Calu3 (cell line): ENCODE results near the gene PEX5. TPM values are rescaled to one million over a fixed set of nuclear protein-coding genes. Genes with fewer than 3 reads are reported as not detected.
"Not testable (repeated sequence)": the region's sequence is repeated elsewhere in the genome, so short reads cannot be mapped to it uniquely, and the experiment has no call there.

Experiments used
- BruUV-seq: library from RNA; stranded (reverse); fragments of 400-500 nt; replicated peaks from 2 replicates; lab custom pipeline; 2021; lab: Mats Ljungman, UMichigan
- CTCF ChIA-PET: fragments of 300-600 bp; sonication (Branson Sonifier 250); formaldehyde crosslinking; loops from one replicate; lab custom pipeline; 2022; ENCODE audit warnings: antibody characterized with exemption; lab: Charles Lee
- DNase-seq: peaks from one replicate; pipeline ENCODE4 v3.0.0; 2022
- H3K27ac Mint-ChIP-seq: one replicate; pipeline ENCODE4 v1.8.0; 2022; ENCODE audit warnings: mixed read lengths; ENCODE audit not compliant: unreplicated experiment
- H3K27me3 Mint-ChIP-seq: one replicate; pipeline ENCODE4 v1.8.0; 2022; ENCODE audit warnings: mixed read lengths; ENCODE audit not compliant: unreplicated experiment
- H3K36me3 Mint-ChIP-seq: one replicate; pipeline ENCODE4 v1.8.0; 2022; ENCODE audit warnings: mild to moderate bottlenecking, moderate library complexity, mixed read lengths; ENCODE audit not compliant: insufficient read depth, unreplicated experiment
- H3K4me1 Mint-ChIP-seq: one replicate; pipeline ENCODE4 v1.8.0; 2022; ENCODE audit warnings: mild to moderate bottlenecking, low read depth, mixed read lengths; ENCODE audit not compliant: unreplicated experiment
- H3K4me3 Mint-ChIP-seq: one replicate; pipeline ENCODE4 v1.8.0; 2022; ENCODE audit warnings: mild to moderate bottlenecking, low read depth, moderate library complexity, mixed read lengths; ENCODE audit not compliant: unreplicated experiment
- H3K9me3 Mint-ChIP-seq: one replicate; pipeline ENCODE4 v1.8.0; 2022; ENCODE audit warnings: low read depth, mixed read lengths; ENCODE audit not compliant: unreplicated experiment
- intact Hi-C: fragments of 100-400 bp; cut with micrococcal nuclease; formaldehyde crosslinking; loops from one replicate; pipeline ENCODE4 v1.10.0; 2022; ENCODE audit not compliant: unreplicated experiment
- total RNA-seq: library from RNA; stranded (reverse); gene quantifications from 2 replicates; pipeline ENCODE4 v1.2.3, GENCODE V29; 2022
- TF ChIP-seq, protein P1 (sequence below): fragments of 200-600 bp; IDR thresholded peaks from one replicate; pipeline ENCODE4 v1.8.0; 2022; ENCODE audit warnings: antibody characterized with exemption; ENCODE audit not compliant: unreplicated experiment

PEX5 gene
- total RNA-seq, 1 experiment from 2014 or later, result 36.8 TPM

- Mint-ChIP-seq H3K9me3 (no peaks in the 10 kb centered on the region), H3K36me3 (no peaks in the 10 kb centered on the region), H3K4me1 (no peaks in the 10 kb centered on the region), H3K27ac (no peak overlapping the region), H3K27me3 (peaks cover 74% of the 10 kb centered on the region), H3K4me3 (no peak overlapping the region)
- intact Hi-C loops, result no loop called here
- CTCF ChIA-PET, result interaction anchor here (0.7 kb wide), 1 partner anchor 8 kb away, joined by 3 read pairs; the partner anchor contains the start of gene PEX5
- TF ChIP-seq, protein P1, sequence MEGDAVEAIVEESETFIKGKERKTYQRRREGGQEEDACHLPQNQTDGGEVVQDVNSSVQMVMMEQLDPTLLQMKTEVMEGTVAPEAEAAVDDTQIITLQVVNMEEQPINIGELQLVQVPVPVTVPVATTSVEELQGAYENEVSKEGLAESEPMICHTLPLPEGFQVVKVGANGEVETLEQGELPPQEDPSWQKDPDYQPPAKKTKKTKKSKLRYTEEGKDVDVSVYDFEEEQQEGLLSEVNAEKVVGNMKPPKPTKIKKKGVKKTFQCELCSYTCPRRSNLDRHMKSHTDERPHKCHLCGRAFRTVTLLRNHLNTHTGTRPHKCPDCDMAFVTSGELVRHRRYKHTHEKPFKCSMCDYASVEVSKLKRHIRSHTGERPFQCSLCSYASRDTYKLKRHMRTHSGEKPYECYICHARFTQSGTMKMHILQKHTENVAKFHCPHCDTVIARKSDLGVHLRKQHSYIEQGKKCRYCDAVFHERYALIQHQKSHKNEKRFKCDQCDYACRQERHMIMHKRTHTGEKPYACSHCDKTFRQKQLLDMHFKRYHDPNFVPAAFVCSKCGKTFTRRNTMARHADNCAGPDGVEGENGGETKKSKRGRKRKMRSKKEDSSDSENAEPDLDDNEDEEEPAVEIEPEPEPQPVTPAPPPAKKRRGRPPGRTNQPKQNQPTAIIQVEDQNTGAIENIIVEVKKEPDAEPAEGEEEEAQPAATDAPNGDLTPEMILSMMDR, result no peak
- BruUV-seq, result no TSS peak
- no peak for DNase-seq
Observed at GRCh38 chr12:7180685-7181084, 8.8 kb upstream of the PEX5 start.

DNA sequence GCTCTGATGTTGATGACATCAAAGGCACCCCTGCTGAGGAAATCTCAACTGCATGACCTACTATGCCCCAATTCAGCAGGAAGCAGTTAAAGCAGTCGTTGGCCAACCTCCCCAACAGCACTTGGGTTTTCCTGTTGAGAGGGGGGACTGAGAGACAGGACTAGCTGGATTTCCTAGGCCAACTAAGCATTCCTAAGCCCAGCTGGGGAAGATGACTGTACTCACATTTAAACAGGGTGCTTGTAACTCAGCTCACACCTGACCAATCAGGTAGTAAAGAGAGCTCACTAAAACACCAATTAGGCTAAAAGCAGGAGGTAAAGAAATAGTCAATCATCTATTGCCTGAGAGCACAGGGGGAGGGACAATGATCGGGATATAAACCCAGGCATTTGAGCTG lies 3.4 kb upstream of the PEX5 start:
- CTCF ChIA-PET, result interaction anchor here (0.7 kb wide), 1 partner anchor 299 kb away, joined by 3 read pairs; no protein-coding TSS in a partner anchor
- H3K9me3 Mint-ChIP-seq, H3K4me3 Mint-ChIP-seq, intact Hi-C loops, DNase-seq, BruUV-seq, H3K27ac Mint-ChIP-seq: not testable (repeated sequence)
- H3K36me3 Mint-ChIP-seq, result peaks cover 22% of the 10 kb centered on the region
- peaks cover 15% of the 10 kb centered on the region for H3K4me1 Mint-ChIP-seq
- peaks cover 46% of the 10 kb centered on the region for H3K27me3 Mint-ChIP-seq

GRCh38 chr12:7188562-7189397 lies 706 bp upstream of the PEX5 start:
- Mint-ChIP-seq H3K36me3 (peaks cover 24% of the 10 kb centered on the region), H3K4me1 (peaks cover 27% of the 10 kb centered on the region), H3K9me3 (no peaks in the 10 kb centered on the region), H3K27me3 (peaks cover 24% of the 10 kb centered on the region), H3K4me3 (peak overlapping the region; percentile 90), H3K27ac (peak overlapping the region; percentile 89)
- DNase-seq, result peak; percentile 74
- CTCF ChIA-PET, result interaction anchor here (0.7 to 1.0 kb wide), 3 partner anchors 9 to 308 kb away, joined by 3 to 4 read pairs (median 3); no protein-coding TSS in a partner anchor
- TF ChIP-seq, protein P1, result peak; percentile 46
- intact Hi-C loops, result no loop called here
- BruUV-seq, result no TSS peak

- CTCF ChIA-PET, result no interaction called here
- peaks cover 7% of the 10 kb centered on the region for H3K27me3 Mint-ChIP-seq
- TF ChIP-seq, protein P1, result no peak
- intact Hi-C loops, result no loop called here
- DNase-seq, result peak; percentile 14
- peak overlapping the region; percentile 90 for H3K4me3 Mint-ChIP-seq
- no peak overlapping the region for H3K27ac Mint-ChIP-seq
- peaks cover 40% of the 10 kb centered on the region for H3K4me1 Mint-ChIP-seq
- no TSS peak for BruUV-seq
- H3K9me3 Mint-ChIP-seq, result no peaks in the 10 kb centered on the region
- peaks cover 24% of the 10 kb centered on the region for H3K36me3 Mint-ChIP-seq
Observed at GRCh38 chr12:7190268-7191055, 976 bp downstream of the PEX5 start.
